ENCODE measurements around the gene ROBO1. TPM values are rescaled to one million over a fixed set of nuclear protein-coding genes. Genes with fewer than 3 reads are reported as not detected.

ROBO1 gene
- total and polyA plus RNA-seq, 2 of the 13 experiments (the other 11 are each of a cell fraction or from before 2014, with no cell fraction given) = 52.2 to 71.0 TPM

- TF ChIP-seq ZFP90 (CRISPR knock-in tag; IDR thresholded peaks at IDR 0.05; ENCODE audit: borderline replicate concordance) = no peak
- TF ChIP-seq ERF (CRISPR knock-in tag; IDR thresholded peaks at IDR 0.05) = peak; percentile 53; the same call in 1 of the 2 replicates
- TF ChIP-seq ARHGAP35 (CRISPR knock-in tag; IDR thresholded peaks at IDR 0.05; ENCODE audit: borderline replicate concordance) = no peak
- no peak for TF ChIP-seq GABPA (IDR thresholded peaks at IDR 0.05; ENCODE audit: low read depth, low read length)
- TF ChIP-seq GABPA (CRISPR knock-in tag; IDR thresholded peaks at IDR 0.05; ENCODE audit: low read depth) = no peak
- no peak for TF ChIP-seq ZXDC (CRISPR knock-in tag; IDR thresholded peaks at IDR 0.05)
- no peak for TF ChIP-seq ZMYM3 (CRISPR knock-in tag; IDR thresholded peaks at IDR 0.05)
- TF ChIP-seq ZBTB7A (CRISPR knock-in tag; IDR thresholded peaks at IDR 0.05) = no peak
- no peak for TF ChIP-seq ZNF205 (CRISPR knock-in tag; IDR thresholded peaks at IDR 0.05)
- TF ChIP-seq CEBPG (CRISPR knock-in tag; IDR thresholded peaks at IDR 0.05) = peak; percentile 42; the same call in 1 of the 2 replicates
- peak; percentile 80 for TF ChIP-seq RXRB (CRISPR knock-in tag; IDR thresholded peaks at IDR 0.05; ENCODE audit: borderline replicate concordance)
- no peak for TF ChIP-seq CEBPZ (IDR thresholded peaks at IDR 0.05; ENCODE audit: low read length)
- no peak for TF ChIP-seq ZNF558 (CRISPR knock-in tag; IDR thresholded peaks at IDR 0.05; ENCODE audit: borderline replicate concordance)
- no peak for TF ChIP-seq ZNF367 (CRISPR knock-in tag; IDR thresholded peaks at IDR 0.05; ENCODE audit: borderline replicate concordance)
- TF ChIP-seq ARNTL (CRISPR knock-in tag; IDR thresholded peaks at IDR 0.05) = no peak
- no peak for TF ChIP-seq BCLAF1 (IDR thresholded peaks at IDR 0.05)
- no peak for TF ChIP-seq ZBTB38 (CRISPR knock-in tag; IDR thresholded peaks at IDR 0.05)
- TF ChIP-seq ATF1 (CRISPR knock-in tag; IDR thresholded peaks at IDR 0.05) = peak; percentile 60; the same call in 1 of the 2 replicates
- TF ChIP-seq EP300 (IDR thresholded peaks at IDR 0.05; ENCODE audit: low read depth in 2 of 2, low read length in 2 of 2) = peak in 1 of 2 experiments; percentile 82; a peak in 2 of 4 replicates
- peak; percentile 72 for TF ChIP-seq EP300 (CRISPR knock-in tag; IDR thresholded peaks at IDR 0.05; ENCODE audit: borderline replicate concordance)
- no peak for TF ChIP-seq HNF4G (IDR thresholded peaks at IDR 0.05; ENCODE audit: borderline replicate concordance, low read depth, low read length)
- no peak for TF ChIP-seq HNF4G (CRISPR knock-in tag; IDR thresholded peaks at IDR 0.05; ENCODE audit: borderline replicate concordance, low read depth)
- TF ChIP-seq CC2D1A (CRISPR knock-in tag; IDR thresholded peaks at IDR 0.05) = no peak
- no peak for TF ChIP-seq SAFB2 (CRISPR knock-in tag; IDR thresholded peaks at IDR 0.05; ENCODE audit: borderline replicate concordance, low read depth)
Observed at GRCh38 chr3:78872195-78872594, 895.6 kb downstream of the ROBO1 start (continued).
